Measurements from ENCODE around the gene P2RY2. TPM values are rescaled to one million over a fixed set of nuclear protein-coding genes. Genes with fewer than 3 reads are reported as not detected.

The P2RY2 gene
- total and polyA plus RNA-seq, 7 donors, result 0.16 to 6.2 (median 3.6) TPM; not detected in 3

DNA sequence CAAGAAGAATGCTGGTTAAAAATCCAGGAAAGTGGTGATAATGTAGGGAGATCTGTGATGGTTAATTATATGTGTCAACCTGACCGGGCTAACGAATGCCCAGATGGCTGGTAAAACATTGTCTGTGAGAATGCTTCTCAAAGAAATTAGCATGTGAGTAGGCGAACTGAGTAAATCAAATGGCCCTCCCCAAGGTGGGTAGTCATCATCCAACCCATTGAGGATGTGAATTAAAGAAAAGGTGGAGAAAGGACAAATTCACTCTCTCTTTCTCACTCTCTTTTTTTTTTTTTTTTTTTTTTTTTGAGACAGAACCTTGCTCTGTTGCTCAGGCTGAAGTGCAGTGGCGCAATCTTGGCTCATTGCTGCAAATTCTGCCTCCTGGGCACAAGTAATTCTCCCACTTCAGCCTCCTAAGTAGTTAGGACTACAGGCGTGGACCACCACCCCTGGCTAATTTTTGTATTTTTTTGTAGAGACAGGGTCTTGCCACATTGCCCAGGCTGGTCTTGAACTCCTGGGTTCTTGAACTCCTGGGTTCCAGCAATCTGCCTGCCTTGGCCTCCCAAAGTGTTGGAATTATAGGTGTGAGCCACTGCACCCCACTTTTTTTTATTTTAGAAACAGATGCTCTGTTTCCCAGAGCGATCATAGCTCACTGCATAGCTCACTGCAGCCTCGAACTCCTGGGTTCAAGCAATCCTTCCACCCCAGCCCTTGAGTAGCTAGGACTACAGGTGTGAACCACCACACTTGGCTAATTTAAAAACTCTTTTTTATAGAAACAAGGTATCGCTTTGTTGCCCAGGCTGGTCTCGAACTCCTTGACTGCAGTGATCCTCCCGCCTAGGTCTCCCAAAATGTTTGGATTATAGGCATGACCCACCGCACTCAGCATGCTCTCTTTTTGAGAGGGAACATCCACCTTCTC lies 32.0 kb downstream of the P2RY2 start:
- H3K27me3 ChIP-seq, result no peaks in the 10 kb centered on the region
- no peaks in the 10 kb centered on the region for H3K9me3 ChIP-seq
- no peak overlapping the region for H3K27ac ChIP-seq
- intact Hi-C loops (cut with DNase I), result loop anchor here (10.0 kb wide), 1 partner anchor 315 kb away; no protein-coding TSS in a partner anchor
- no peaks in the 10 kb centered on the region for H3K36me3 ChIP-seq
- H3K4me1 ChIP-seq, result no peaks in the 10 kb centered on the region
- peak; percentile 38 for DNase-seq
- H3K4me3 ChIP-seq, result no peak overlapping the region
- WGBS, 2 donors, result 92 to 93% methylated on average over 11 of the region's 11 CpGs
- no peak for TF ChIP-seq POLR2AphosphoS5 (IDR thresholded peaks at IDR 0.05)
- TF ChIP-seq EP300 (IDR thresholded peaks at IDR 0.05), result no peak
- TF ChIP-seq, protein P1, sequence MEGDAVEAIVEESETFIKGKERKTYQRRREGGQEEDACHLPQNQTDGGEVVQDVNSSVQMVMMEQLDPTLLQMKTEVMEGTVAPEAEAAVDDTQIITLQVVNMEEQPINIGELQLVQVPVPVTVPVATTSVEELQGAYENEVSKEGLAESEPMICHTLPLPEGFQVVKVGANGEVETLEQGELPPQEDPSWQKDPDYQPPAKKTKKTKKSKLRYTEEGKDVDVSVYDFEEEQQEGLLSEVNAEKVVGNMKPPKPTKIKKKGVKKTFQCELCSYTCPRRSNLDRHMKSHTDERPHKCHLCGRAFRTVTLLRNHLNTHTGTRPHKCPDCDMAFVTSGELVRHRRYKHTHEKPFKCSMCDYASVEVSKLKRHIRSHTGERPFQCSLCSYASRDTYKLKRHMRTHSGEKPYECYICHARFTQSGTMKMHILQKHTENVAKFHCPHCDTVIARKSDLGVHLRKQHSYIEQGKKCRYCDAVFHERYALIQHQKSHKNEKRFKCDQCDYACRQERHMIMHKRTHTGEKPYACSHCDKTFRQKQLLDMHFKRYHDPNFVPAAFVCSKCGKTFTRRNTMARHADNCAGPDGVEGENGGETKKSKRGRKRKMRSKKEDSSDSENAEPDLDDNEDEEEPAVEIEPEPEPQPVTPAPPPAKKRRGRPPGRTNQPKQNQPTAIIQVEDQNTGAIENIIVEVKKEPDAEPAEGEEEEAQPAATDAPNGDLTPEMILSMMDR (IDR thresholded peaks at IDR 0.05), result no peak
- no peak for TF ChIP-seq POLR2A (IDR thresholded peaks at IDR 0.05)

DNA sequence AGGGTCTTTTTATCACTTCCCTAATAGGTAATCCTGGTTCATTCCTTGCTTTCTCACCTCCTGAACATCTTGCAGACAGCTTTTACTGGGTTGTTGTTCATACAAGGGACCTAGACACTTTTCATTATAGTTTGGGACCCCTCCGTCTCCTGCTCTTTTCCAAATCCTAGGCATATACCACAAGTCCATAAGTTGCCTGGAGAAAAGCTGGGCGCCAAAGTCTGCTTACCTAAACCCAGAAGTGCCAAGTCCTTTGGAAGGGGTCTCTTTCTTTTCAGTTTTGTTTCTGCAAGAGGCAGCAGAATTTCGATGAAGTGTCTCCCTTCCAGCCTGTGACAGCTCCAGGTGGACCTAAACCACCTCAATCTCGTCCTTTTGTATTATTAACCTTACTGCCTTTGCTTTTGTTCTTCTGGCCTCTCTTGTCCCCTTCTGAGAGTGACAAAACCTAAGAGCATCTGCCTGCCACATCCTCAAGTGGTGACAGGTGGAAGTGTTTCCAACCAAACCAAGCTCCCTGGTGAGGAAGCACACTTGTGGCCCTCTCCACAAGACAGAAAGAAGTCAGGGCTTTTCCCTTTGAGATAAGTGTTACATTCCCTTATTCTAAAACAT lies 34.6 kb downstream of the P2RY2 start:
- peak; percentile 51 for DNase-seq
- Histone ChIP-seq H3K27ac (no peak overlapping the region), H3K4me3 (no peak overlapping the region), H3K27me3 (no peaks in the 10 kb centered on the region), H3K4me1 (peaks cover 0 to 7% (median 5%) of the 10 kb centered on the region in 4 donors), H3K9me3 (no peaks in the 10 kb centered on the region), H3K36me3 (no peaks in the 10 kb centered on the region)
- WGBS, 2 donors, result 79 to 86% methylated on average over 4 of the region's 4 CpGs
- no peak for TF ChIP-seq POLR2A (IDR thresholded peaks at IDR 0.05)
- TF ChIP-seq, protein P1 (IDR thresholded peaks at IDR 0.05), result no peak
- TF ChIP-seq POLR2AphosphoS5 (IDR thresholded peaks at IDR 0.05), result no peak
- TF ChIP-seq EP300 (IDR thresholded peaks at IDR 0.05), result no peak
- intact Hi-C loops (cut with DNase I), result no loop called here

DNA sequence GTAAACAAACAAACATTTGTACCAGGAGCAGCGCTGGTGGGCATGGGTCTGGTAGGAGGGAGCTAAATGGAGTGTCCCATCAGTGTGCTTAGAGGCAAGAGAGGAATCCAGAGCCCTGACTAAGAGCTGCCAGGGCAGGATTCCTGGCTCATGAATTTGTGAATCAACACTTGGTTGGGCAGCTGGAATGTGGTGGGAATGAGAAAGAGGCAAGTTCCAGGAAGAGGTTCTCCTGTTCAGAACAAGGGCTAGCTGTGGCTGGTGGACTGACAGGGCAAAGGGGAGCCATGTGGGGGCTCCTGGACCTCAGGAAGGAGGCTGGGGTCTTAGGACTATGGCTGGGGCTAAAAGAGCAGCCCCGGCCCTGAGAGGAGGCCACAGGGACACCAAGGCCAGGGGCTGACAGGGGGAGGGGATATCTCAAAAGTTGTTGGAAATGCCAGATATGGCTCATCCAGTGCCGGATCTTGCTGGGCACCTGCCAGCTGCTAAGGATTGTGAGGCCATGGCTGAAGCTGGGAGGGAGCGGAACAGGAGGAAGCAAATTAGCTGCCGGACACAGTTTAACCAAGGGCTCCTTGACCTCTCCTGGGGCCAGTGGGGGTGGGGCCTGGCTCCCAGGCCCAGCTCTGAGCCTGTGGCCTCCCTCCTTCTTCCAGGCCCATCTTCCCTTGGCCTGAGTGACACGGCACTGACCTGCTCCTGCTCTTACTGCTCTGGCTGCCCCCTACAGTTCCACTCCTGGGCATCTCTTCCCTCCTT lies 39.4 kb downstream of the P2RY2 start:
- Histone ChIP-seq H3K27ac (peak overlapping the region in 3 of 4 donors; percentile 7 to 45 (median 33)), H3K27me3 (no peaks in the 10 kb centered on the region), H3K4me1 (peaks cover 0 to 15% (median 8%) of the 10 kb centered on the region in 4 donors), H3K4me3 (no peak overlapping the region), H3K9me3 (no peaks in the 10 kb centered on the region), H3K36me3 (no peaks in the 10 kb centered on the region)
- intact Hi-C loops (cut with DNase I), result no loop called here
- DNase-seq, result peak; percentile 57
- no peak for TF ChIP-seq EP300 (IDR thresholded peaks at IDR 0.05)
- WGBS, 2 donors, result 86 to 90% methylated on average over 6 of the region's 6 CpGs

DNA sequence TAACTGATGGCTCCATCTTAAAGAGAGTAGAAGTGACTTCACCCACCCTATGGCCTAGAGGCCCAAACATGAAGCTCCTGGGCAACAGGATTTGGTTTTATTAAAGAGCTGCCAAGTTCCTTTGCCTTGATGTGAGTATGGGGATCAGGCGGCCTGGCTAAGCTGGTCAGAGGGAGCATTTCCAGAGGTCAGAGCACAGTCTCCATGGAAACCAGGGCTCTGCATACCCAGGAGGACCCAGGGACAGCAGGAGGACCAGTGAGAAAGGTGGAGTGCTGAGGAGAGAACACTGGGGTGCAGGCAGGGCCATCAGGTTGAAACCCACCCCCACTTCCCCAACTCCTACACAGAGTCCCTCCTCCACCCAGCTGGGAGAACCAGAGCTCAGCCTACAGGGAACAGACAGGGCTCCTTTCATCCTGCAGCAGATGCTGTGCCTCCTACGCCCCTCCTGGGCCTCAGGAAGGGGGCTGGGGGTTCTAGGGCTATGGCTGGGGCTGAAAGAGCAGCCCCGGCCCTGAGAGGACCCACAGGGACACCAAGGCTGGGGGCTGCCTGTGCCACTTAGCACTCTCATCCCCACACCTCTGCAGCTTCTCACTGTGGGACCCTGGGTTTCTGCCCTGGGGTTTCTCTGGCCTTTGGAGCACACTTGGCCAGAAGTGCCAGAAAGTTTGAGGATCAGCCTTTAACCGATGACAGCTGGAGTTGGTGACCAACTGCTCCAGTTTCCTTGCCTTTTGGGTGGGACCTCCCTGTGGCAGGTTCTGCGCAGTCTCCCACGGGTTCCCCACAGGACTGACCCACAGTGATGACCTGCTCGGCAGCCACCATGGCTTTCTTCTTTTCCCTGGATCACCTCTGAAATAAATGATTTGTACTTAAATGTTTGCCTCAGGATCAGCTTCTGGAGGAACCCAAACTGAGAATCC lies 40.3 kb downstream of the P2RY2 start:
- Histone ChIP-seq H3K36me3 (no peaks in the 10 kb centered on the region), H3K27me3 (peaks cover 0 to 1% (median 0%) of the 10 kb centered on the region in 3 donors), H3K4me3 (no peak overlapping the region), H3K4me1 (peaks cover 0 to 15% (median 8%) of the 10 kb centered on the region in 4 donors), H3K9me3 (no peaks in the 10 kb centered on the region), H3K27ac (peak overlapping the region in 3 of 4 donors; percentile 7 to 45 (median 33))
- intact Hi-C loops (cut with DNase I), result no loop called here
- no peak for DNase-seq
- TF ChIP-seq EP300 (IDR thresholded peaks at IDR 0.05) (no peak), POLR2AphosphoS5 (IDR thresholded peaks at IDR 0.05) (no peak), POLR2A (IDR thresholded peaks at IDR 0.05) (no peak)
- TF ChIP-seq, protein P1 (IDR thresholded peaks at IDR 0.05), result no peak
- WGBS, 2 donors, result 86 to 91% methylated on average over 7 of the region's 7 CpGs

All from sigmoid colon (tissue), 7 donors.